Measurements from ENCODE around the gene PTBP1. TPM values are rescaled to one million over a fixed set of nuclear protein-coding genes. Genes with fewer than 3 reads are reported as not detected.
"Not testable (repeated sequence)": the region's sequence is repeated elsewhere in the genome, so short reads cannot be mapped to it uniquely, and the experiment has no call there.

PTBP1 gene
- polyA plus RNA-seq, 1 donor from 2014 or later = 27.3 TPM

- H3K36me3 ChIP-seq (ENCODE audit: insufficient read depth, low read length) = no peaks in the 10 kb centered on the region
- H3F3A ChIP-seq (ENCODE audit: insufficient read depth, low read length, poor library complexity, severe bottlenecking) = no peaks in the 10 kb centered on the region
- no peaks in the 10 kb centered on the region for H3K9me2 ChIP-seq (ENCODE audit: insufficient read depth, low read length)
- H3K4me3 ChIP-seq (ENCODE audit: low read length) = no peak overlapping the region
- H4K20me1 ChIP-seq (ENCODE audit: insufficient read depth) = no peaks in the 10 kb centered on the region
- no peaks in the 10 kb centered on the region for H3K27me3 ChIP-seq (ENCODE audit: insufficient read depth, low read depth, low read length)
- no peak overlapping the region for H3K9ac ChIP-seq (ENCODE audit: low read length)
- H2AFZ ChIP-seq (ENCODE audit: low read depth, low read length) = no peak overlapping the region
- TF ChIP-seq CTCF (IDR thresholded peaks at IDR 0.05; ENCODE audit: poor library complexity, severe bottlenecking) = no peak
- TF ChIP-seq MXI1 (conservative IDR thresholded peaks at IDR 0.05; ENCODE audit: poor library complexity, severe bottlenecking) = no peak
- TF ChIP-seq EP300 (conservative IDR thresholded peaks at IDR 0.05; ENCODE audit: poor library complexity, severe bottlenecking) = no peak
- no peak for TF ChIP-seq TAF1 (IDR thresholded peaks at IDR 0.05; ENCODE audit: low read depth)
- TF ChIP-seq EZH2 (IDR thresholded peaks at IDR 0.05; ENCODE audit: borderline replicate concordance, insufficient read depth, low read length, poor library complexity, severe bottlenecking) = no peak
- TF ChIP-seq RAD21 (conservative IDR thresholded peaks at IDR 0.05) = no peak
- no peak for TF ChIP-seq REST (IDR thresholded peaks at IDR 0.05; ENCODE audit: borderline replicate concordance)
- TF ChIP-seq POLR2AphosphoS5 (IDR thresholded peaks at IDR 0.05) = no peak
- no peak for TF ChIP-seq SMC3 (conservative IDR thresholded peaks at IDR 0.05; ENCODE audit: poor library complexity)
- H3K9me3 ChIP-seq (ENCODE audit: low read length) = no peaks in the 10 kb centered on the region
- no peak overlapping the region for H3K27ac ChIP-seq (ENCODE audit: low read length)
- no peaks in the 10 kb centered on the region for H3K79me2 ChIP-seq (replicated peaks; ENCODE audit: insufficient read depth, low read length)
- no peak overlapping the region for H3K4me2 ChIP-seq (ENCODE audit: low read length)
Observed at GRCh38 chr19:835210-835810, 38.1 kb downstream of the PTBP1 start.

GRCh38 chr19:840519-841206 is 43.4 kb downstream of the PTBP1 start, which contains the start of gene PRTN3:
PRTN3 (plus strand) TSS chr19:840999; CDS start chr19:841009, 10 bp downstream.
- no peaks in the 10 kb centered on the region for H3F3A ChIP-seq (ENCODE audit: insufficient read depth, low read length, poor library complexity, severe bottlenecking)
- H3K27me3 ChIP-seq (ENCODE audit: insufficient read depth, low read depth, low read length) = peaks cover 15% of the 10 kb centered on the region
- no peaks in the 10 kb centered on the region for H3K9me2 ChIP-seq (ENCODE audit: insufficient read depth, low read length)
- no peak within 1 kb of the TSS for H3K4me2 ChIP-seq (ENCODE audit: low read length)
- H3K36me3 ChIP-seq (ENCODE audit: insufficient read depth, low read length) = no peaks in the 10 kb centered on the region
- H3K79me2 ChIP-seq (replicated peaks; ENCODE audit: insufficient read depth, low read length) = no peaks in the 10 kb centered on the region
- H4K20me1 ChIP-seq (ENCODE audit: insufficient read depth) = no peaks in the 10 kb centered on the region
- H3K27ac ChIP-seq (ENCODE audit: low read length) = no peak within 1 kb of the TSS
- TF ChIP-seq EZH2 (IDR thresholded peaks at IDR 0.05; ENCODE audit: borderline replicate concordance, insufficient read depth, low read length, poor library complexity, severe bottlenecking) = no peak
- TF ChIP-seq REST (IDR thresholded peaks at IDR 0.05; ENCODE audit: borderline replicate concordance) = no peak
- TF ChIP-seq TAF1 (IDR thresholded peaks at IDR 0.05; ENCODE audit: low read depth) = no peak
- no peak for TF ChIP-seq EP300 (conservative IDR thresholded peaks at IDR 0.05; ENCODE audit: poor library complexity, severe bottlenecking)
- no peak for TF ChIP-seq SMC3 (conservative IDR thresholded peaks at IDR 0.05; ENCODE audit: poor library complexity)
- no peak for TF ChIP-seq POLR2AphosphoS5 (IDR thresholded peaks at IDR 0.05)
- no peak for TF ChIP-seq MXI1 (conservative IDR thresholded peaks at IDR 0.05; ENCODE audit: poor library complexity, severe bottlenecking)
- no peak for TF ChIP-seq RAD21 (conservative IDR thresholded peaks at IDR 0.05)
- TF ChIP-seq CTCF (IDR thresholded peaks at IDR 0.05; ENCODE audit: poor library complexity, severe bottlenecking) = no peak
- H3K4me3 ChIP-seq (ENCODE audit: low read length) = no peak within 1 kb of the TSS
- no peak within 1 kb of the TSS for H3K9ac ChIP-seq (ENCODE audit: low read length)
- no peaks in the 10 kb centered on the region for H3K9me3 ChIP-seq (ENCODE audit: low read length)
- no peak within 1 kb of the TSS for H2AFZ ChIP-seq (ENCODE audit: low read depth, low read length)

GRCh38 chr19:842802-843179 is 45.5 kb downstream of the PTBP1 start:
- H3K9me2 ChIP-seq (ENCODE audit: insufficient read depth, low read length); H3K27ac ChIP-seq (ENCODE audit: low read length); H3K9me3 ChIP-seq (ENCODE audit: low read length); H3K4me2 ChIP-seq (ENCODE audit: low read length); H2AFZ ChIP-seq (ENCODE audit: low read depth, low read length); H3K4me3 ChIP-seq (ENCODE audit: low read length); H3K36me3 ChIP-seq (ENCODE audit: insufficient read depth, low read length); H4K20me1 ChIP-seq (ENCODE audit: insufficient read depth); H3F3A ChIP-seq (ENCODE audit: insufficient read depth, low read length, poor library complexity, severe bottlenecking); H3K9ac ChIP-seq (ENCODE audit: low read length); H3K79me2 ChIP-seq (replicated peaks; ENCODE audit: insufficient read depth, low read length): not testable (repeated sequence)
- peaks cover 15% of the 10 kb centered on the region for H3K27me3 ChIP-seq (ENCODE audit: insufficient read depth, low read depth, low read length)
